Loucy (cell line): Measurements from ENCODE around the gene SOX8.

Experiments
- H2AFZ ChIP-seq: fragments of 200-600 bp; sonication (generic); 2 replicates; pipeline ENCODE4 v1.6.0; 2016; ENCODE audit warnings: antibody characterized with exemption, mild to moderate bottlenecking, low read length, moderate library complexity
- H3F3A ChIP-seq: fragments of 200-600 bp; 2 replicates; pipeline ENCODE4 v1.6.0; 2016; ENCODE audit warnings: antibody characterized with exemption, low read depth, mild to moderate bottlenecking
- H3K27me3 ChIP-seq: fragments of 200-600 bp; sonication (generic); 2 replicates; pipeline ENCODE4 v1.6.1; 2014; ENCODE audit warnings: low read length, mild to moderate bottlenecking; ENCODE audit not compliant: insufficient read depth, poor library complexity, severe bottlenecking
- H3K36me3 ChIP-seq: fragments of 200-600 bp; sonication (generic); 2 replicates; pipeline ENCODE4 v1.6.1; 2016; ENCODE audit warnings: low read length; ENCODE audit not compliant: insufficient read depth
- H3K4me1 ChIP-seq: fragments of 200-600 bp; sonication (generic); 2 replicates; pipeline ENCODE4 v1.5.1; 2014; ENCODE audit warnings: low read length, mild to moderate bottlenecking; ENCODE audit not compliant: insufficient read depth, poor library complexity, severe bottlenecking
- H3K4me2 ChIP-seq: fragments of 200-600 bp; sonication (generic); 2 replicates; pipeline ENCODE4 v1.6.0; 2014; ENCODE audit warnings: antibody characterized with exemption, low read length, low read depth, mild to moderate bottlenecking; ENCODE audit not compliant: poor library complexity, severe bottlenecking
- H3K4me3 ChIP-seq: fragments of 200-600 bp; sonication (generic); 2 replicates; pipeline ENCODE4 v1.5.1; 2014; ENCODE audit warnings: low read length, mild to moderate bottlenecking, mixed read lengths; ENCODE audit not compliant: poor library complexity, severe bottlenecking
- H3K79me2 ChIP-seq: fragments of 200-600 bp; sonication (generic); 2 replicates; pipeline ENCODE4 v1.6.1; 2014; ENCODE audit warnings: low read length; ENCODE audit not compliant: insufficient read depth
- H3K9ac ChIP-seq: fragments of 200-600 bp; sonication (generic); 2 replicates; pipeline ENCODE4 v1.6.0; 2014; ENCODE audit warnings: mild to moderate bottlenecking, low read depth, low read length, moderate library complexity; ENCODE audit not compliant: poor library complexity, severe bottlenecking
- H3K9me2 ChIP-seq: fragments of 200-600 bp; sonication (generic); replicated peaks from 2 replicates; pipeline ENCODE4 v1.6.1; 2016; ENCODE audit warnings: low read depth, low read length, mixed read lengths
- H3K9me3 ChIP-seq: fragments of 200-600 bp; sonication (generic); 2 replicates; pipeline ENCODE4 v1.6.1; 2014; ENCODE audit warnings: mild to moderate bottlenecking, antibody characterized with exemption, low read length, low read depth; ENCODE audit not compliant: insufficient read depth
- H4K20me1 ChIP-seq: fragments of 200-600 bp; sonication (generic); 2 replicates; pipeline ENCODE4 v1.6.0; 2014; ENCODE audit warnings: antibody characterized with exemption, low read length, mild to moderate bottlenecking; ENCODE audit not compliant: insufficient read depth, poor library complexity, severe bottlenecking
- CTCF ChIP-seq: fragments of 200-600 bp; sonication (generic); conservative IDR thresholded peaks from 2 replicates; pipeline ENCODE4 v1.5.1; 2014; ENCODE audit warnings: mild to moderate bottlenecking, antibody characterized with exemption, low read length
- EZH2phosphoT487 ChIP-seq: fragments of 200-600 bp; IDR thresholded peaks from 2 replicates; pipeline ENCODE4 v1.6.1; 2018; ENCODE audit warnings: antibody characterized with exemption, mild to moderate bottlenecking, moderate library complexity, borderline replicate concordance

SOX8 gene

DNA sequence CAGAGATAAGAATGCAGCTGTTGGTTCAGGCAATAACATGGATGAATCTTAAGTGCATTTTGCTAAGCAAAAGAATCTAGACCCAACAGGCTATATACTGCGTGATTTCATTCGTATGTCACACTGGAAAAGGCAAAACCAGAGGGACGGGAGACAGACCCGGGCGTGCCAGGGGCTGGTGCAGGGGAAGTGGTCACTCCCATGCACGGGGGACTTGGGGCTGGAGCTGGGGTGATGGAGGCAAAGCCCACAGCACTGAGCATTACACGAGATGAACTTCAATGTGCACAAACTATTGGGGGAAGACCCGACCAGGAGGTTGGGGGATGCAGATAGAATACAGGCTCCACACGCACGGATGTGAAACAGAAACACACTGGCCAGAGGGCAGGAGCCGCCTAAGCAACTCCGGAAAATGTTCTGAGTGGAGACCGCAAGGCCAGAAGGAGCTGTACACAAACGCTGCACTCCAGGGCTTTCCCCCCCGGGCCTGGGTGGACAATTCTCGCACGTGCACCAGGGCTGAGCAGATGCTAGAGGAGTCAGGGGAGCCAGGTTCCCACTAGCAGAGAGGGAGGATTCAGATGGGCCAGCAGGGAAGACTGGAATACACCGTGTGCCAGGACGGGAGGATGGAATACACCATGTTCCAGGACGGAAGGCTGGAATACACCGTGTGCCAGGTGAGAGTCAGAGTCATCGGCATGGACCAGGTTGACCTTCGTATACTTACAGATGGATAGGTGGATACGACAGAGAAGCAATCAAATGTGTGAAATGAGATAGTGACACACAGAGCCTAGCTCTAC is 22.1 kb upstream of the SOX8 start:
- H3K4me1 ChIP-seq: no peaks in the 10 kb centered on the region
- H3F3A ChIP-seq: no peaks in the 10 kb centered on the region
- H3K9me2 ChIP-seq: no peaks in the 10 kb centered on the region
- H3K79me2 ChIP-seq: no peaks in the 10 kb centered on the region
- no peak overlapping the region for H2AFZ ChIP-seq
- TF ChIP-seq EZH2phosphoT487: no peak
- TF ChIP-seq CTCF: no peak
- no peak overlapping the region for H3K4me3 ChIP-seq
- no peaks in the 10 kb centered on the region for H3K9me3 ChIP-seq
- no peaks in the 10 kb centered on the region for H3K36me3 ChIP-seq
- no peaks in the 10 kb centered on the region for H4K20me1 ChIP-seq
- no peak overlapping the region for H3K4me2 ChIP-seq
- no peak overlapping the region for H3K9ac ChIP-seq
- no peaks in the 10 kb centered on the region for H3K27me3 ChIP-seq

GRCh38 chr16:962366-962765 is 19.2 kb upstream of the SOX8 start:
- H3K4me2 ChIP-seq: no peak overlapping the region
- H3F3A ChIP-seq: no peaks in the 10 kb centered on the region
- no peaks in the 10 kb centered on the region for H3K79me2 ChIP-seq
- H3K4me1 ChIP-seq: no peaks in the 10 kb centered on the region
- H3K27me3 ChIP-seq: no peaks in the 10 kb centered on the region
- no peaks in the 10 kb centered on the region for H3K9me2 ChIP-seq
- H2AFZ ChIP-seq: no peak overlapping the region
- H3K9ac ChIP-seq: no peak overlapping the region
- H3K4me3 ChIP-seq: no peak overlapping the region
- no peak for TF ChIP-seq CTCF
- H3K36me3 ChIP-seq: no peaks in the 10 kb centered on the region
- H3K9me3 ChIP-seq: no peaks in the 10 kb centered on the region
- H4K20me1 ChIP-seq: no peaks in the 10 kb centered on the region

GRCh38 chr16:962901-963814 is 18.4 kb upstream of the SOX8 start:
- H3K79me2 ChIP-seq: no peaks in the 10 kb centered on the region
- no peaks in the 10 kb centered on the region for H3K27me3 ChIP-seq
- no peak overlapping the region for H3K4me2 ChIP-seq
- H3K9me3 ChIP-seq: no peaks in the 10 kb centered on the region
- no peaks in the 10 kb centered on the region for H4K20me1 ChIP-seq
- H2AFZ ChIP-seq: no peak overlapping the region
- no peaks in the 10 kb centered on the region for H3K4me1 ChIP-seq
- H3K9me2 ChIP-seq: no peaks in the 10 kb centered on the region
- no peaks in the 10 kb centered on the region for H3F3A ChIP-seq
- H3K4me3 ChIP-seq: no peak overlapping the region
- TF ChIP-seq EZH2phosphoT487: no peak
- no peak for TF ChIP-seq CTCF
- no peaks in the 10 kb centered on the region for H3K36me3 ChIP-seq
- H3K9ac ChIP-seq: no peak overlapping the region
